B cell (primary cell): ENCODE measurements around the gene CYTH2. TPM values are rescaled to one million over a fixed set of nuclear protein-coding genes. Genes with fewer than 3 reads are reported as not detected.

ENCODE experiments used
- ATAC-seq: fragments of 200-7000 bp; cut with Tn5 transposase; one replicate; pipeline ENCODE4 v1.10.0; 2021; ENCODE audit warnings: low read depth, mild to moderate bottlenecking, moderate number of reproducible peaks, moderate library complexity
- CTCF ChIA-PET: fragments of 350-600 bp; sonication (Branson Sonifier 250); formaldehyde crosslinking; loops from one replicate; lab custom pipeline; 2021; ENCODE audit warnings: antibody characterized with exemption, inconsistent platforms; lab: Charles Lee
- POLR2A ChIA-PET: fragments of 350-600 bp; sonication (Branson Sonifier 250); formaldehyde crosslinking; loops from one replicate; lab custom pipeline; 2021; ENCODE audit warnings: antibody characterized with exemption; lab: Charles Lee
- DNase-seq: peaks from one replicate; pipeline ENCODE4 v3.0.0; 2013
- H2AFZ ChIP-seq: 2 replicates; pipeline ENCODE4 v1.6.1; 2012; ENCODE audit warnings: mild to moderate bottlenecking, low read depth, low read length; ENCODE audit not compliant: insufficient read depth, poor library complexity, severe bottlenecking
- H3K27ac ChIP-seq, 2 donors: 1 replicate in 1 of 2; 2 replicates in 1 of 2; pipeline ENCODE4 v1.5.1; 2012 to 2013; ENCODE audit warnings: low read length in 2 of 2, mild to moderate bottlenecking in 2 of 2, moderate library complexity in 1 of 2
- H3K27me3 ChIP-seq, 4 experiments: fragments of 200-600 bp in 1 of 4; sonication (generic) in 1 of 4; replicated peaks in 1 of 4; 1 replicate in 2 of 4; 2 replicates in 2 of 4; pipeline versions ENCODE4 v1.6.1 to v1.7.0; 2013 to 2016; ENCODE audit warnings: low read length in 3 of 4, mild to moderate bottlenecking in 2 of 4, mixed read lengths in 1 of 4, moderate library complexity in 1 of 4; ENCODE audit not compliant: insufficient read depth in 4 of 4, control insufficient read depth in 3 of 4; ENCODE audit errors: control extremely low read depth in 1 of 4
- H3K36me3 ChIP-seq, 2 experiments: replicated peaks in 1 of 2; 1 replicate in 1 of 2; 2 replicates in 1 of 2; pipeline versions ENCODE4 v1.6.1 to v1.7.1; 2013; ENCODE audit warnings: low read length in 1 of 2; ENCODE audit not compliant: insufficient read depth in 2 of 2, control insufficient read depth in 1 of 2; ENCODE audit errors: control extremely low read depth in 1 of 2, extremely low read depth in 1 of 2
- H3K4me1 ChIP-seq, 2 donors: fragments of 200-600 bp in 1 of 2; sonication (generic) in 1 of 2; 1 replicate in 1 of 2; 2 replicates in 1 of 2; pipeline versions ENCODE4 v1.5.1 to v1.6.1; 2013 to 2017; ENCODE audit warnings: low read length in 2 of 2; ENCODE audit not compliant: control insufficient read depth in 2 of 2, insufficient read depth in 2 of 2
- H3K4me2 ChIP-seq: replicated peaks from 2 replicates; pipeline ENCODE3; 2012; ENCODE audit warnings: mild to moderate bottlenecking, low read depth, low read length; ENCODE audit not compliant: poor library complexity, severe bottlenecking
- H3K4me3 ChIP-seq, 5 experiments: fragments of 200-600 bp in 1 of 5; sonication (generic) in 1 of 5; 1 replicate in 3 of 5; 2 replicates in 2 of 5; pipeline versions ENCODE4 v1.5.1 to v1.7.0; 2011 to 2016; ENCODE audit warnings: low read length in 4 of 5, mild to moderate bottlenecking in 4 of 5, low read depth in 2 of 5, control low read depth in 1 of 5, moderate library complexity in 1 of 5; ENCODE audit not compliant: insufficient read depth in 1 of 5; ENCODE audit errors: control extremely low read depth in 1 of 5, extremely low read depth in 1 of 5
- H3K79me2 ChIP-seq: fragments of 200-600 bp; sonication (generic); one replicate; pipeline ENCODE4 v1.6.0; 2016; ENCODE audit warnings: low read length; ENCODE audit not compliant: control insufficient read depth, insufficient read depth
- H3K9ac ChIP-seq: fragments of 200-600 bp; sonication (generic); 2 replicates; pipeline ENCODE4 v1.6.1; 2017; ENCODE audit warnings: mild to moderate bottlenecking, low read length, moderate library complexity
- H3K9me3 ChIP-seq, 3 donors: one replicate each; pipeline versions ENCODE4 v1.6.1 to v1.7.1; 2013; ENCODE audit warnings: low read length in 2 of 3; ENCODE audit not compliant: control insufficient read depth in 2 of 3, insufficient read depth in 1 of 3; ENCODE audit errors: control extremely low read depth in 1 of 3
- H4K20me1 ChIP-seq: 2 replicates; pipeline ENCODE4 v1.6.0; 2012; ENCODE audit warnings: mild to moderate bottlenecking, low read length; ENCODE audit not compliant: insufficient read depth, control insufficient read depth, poor library complexity, severe bottlenecking
- H3K27ac Mint-ChIP-seq: one replicate; pipeline ENCODE4 v1.8.0; 2021; ENCODE audit warnings: mixed read lengths
- H3K27me3 Mint-ChIP-seq: one replicate; pipeline ENCODE4 v1.8.0; 2021; ENCODE audit warnings: mixed read lengths
- H3K4me1 Mint-ChIP-seq: one replicate; pipeline ENCODE4 v1.8.0; 2021; ENCODE audit warnings: mixed read lengths
- H3K4me3 Mint-ChIP-seq: one replicate; pipeline ENCODE4 v1.8.0; 2021; ENCODE audit warnings: mixed read lengths
- H3K9me3 Mint-ChIP-seq: one replicate; pipeline ENCODE4 v1.8.0; 2022; ENCODE audit warnings: mixed read lengths; ENCODE audit not compliant: insufficient read depth
- EZH2 ChIP-seq: IDR thresholded peaks from 2 replicates; pipeline ENCODE4 v1.6.1; 2012; ENCODE audit warnings: borderline replicate concordance, low read depth, mild to moderate bottlenecking, moderate library complexity, low read length; ENCODE audit not compliant: insufficient read depth, poor library complexity, severe bottlenecking
- WGBS: methylation state at CpG from one replicate; pipeline ENCODE4 v1.1.5; 2013; ENCODE audit warnings: missing lambda C conversion rate; ENCODE audit not compliant: insufficient coverage; 5-methylcytosine and 5-hydroxymethylcytosine counted together
- intact Hi-C: fragments of 100-400 bp; cut with micrococcal nuclease; formaldehyde crosslinking; loops from one replicate; pipeline ENCODE4 v1.10.0; 2022
- polyA plus RNA-seq: library from polyadenylated mRNA; depleted of rRNA; stranded (reverse); fragments of >200 nt; gene quantifications from 2 replicates; pipeline ENCODE4 v1.2.3, GENCODE V29; 2012
- total RNA-seq, 2 donors: library from RNA; stranded (reverse); fragments of 120-200 nt in 1 of 2; gene quantifications; 1 replicate in 1 of 2; 2 replicates in 1 of 2; pipeline versions ENCODE4 v1.2.3 to v1.2.4, GENCODE V29; 2013 to 2022
- TF ChIP-seq, protein P1 (sequence below): fragments of 200-600 bp; IDR thresholded peaks from one replicate; pipeline ENCODE4 v1.8.0; 2022; ENCODE audit warnings: antibody characterized with exemption, mild to moderate bottlenecking

CYTH2 gene
- total and polyA plus RNA-seq, 2 donors (not counting 1 experiment from before 2014, with no cell fraction given): 40.7 to 56.0 TPM

DNA sequence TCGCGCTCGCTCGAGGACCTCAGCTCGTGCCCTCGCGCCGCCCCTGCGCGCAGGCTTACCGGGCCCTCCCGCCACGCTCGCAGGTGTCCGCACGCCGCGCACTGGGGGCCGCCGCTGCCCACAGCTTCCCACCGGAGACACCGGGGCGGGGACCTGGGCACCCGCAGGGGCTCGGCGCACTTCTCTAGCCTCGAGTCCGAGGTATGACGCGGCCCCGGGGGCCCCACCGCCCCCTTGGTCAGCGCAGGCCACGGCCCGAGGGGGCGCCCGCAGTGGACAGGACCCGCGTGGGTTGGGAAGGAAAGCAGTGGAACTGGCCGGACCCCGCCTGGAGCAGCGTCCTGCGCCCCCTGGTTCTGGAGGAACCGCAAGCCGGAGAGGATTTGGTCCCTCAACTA is 25.4 kb upstream of the CYTH2 start:
- Mint-ChIP-seq H3K27me3 (peaks cover 22% of the 10 kb centered on the region), H3K4me3 (peak overlapping the region; percentile 97), H3K27ac (no peak overlapping the region), H3K9me3 (no peaks in the 10 kb centered on the region), H3K4me1 (peaks cover 39% of the 10 kb centered on the region)
- POLR2A ChIA-PET: interaction anchor here (0.5 kb wide), 2 partner anchors 13 to 1869 kb away, joined by 5 to 6 read pairs; no protein-coding TSS in a partner anchor
- TF ChIP-seq EZH2: peak; percentile 80
- TF ChIP-seq, protein P1, sequence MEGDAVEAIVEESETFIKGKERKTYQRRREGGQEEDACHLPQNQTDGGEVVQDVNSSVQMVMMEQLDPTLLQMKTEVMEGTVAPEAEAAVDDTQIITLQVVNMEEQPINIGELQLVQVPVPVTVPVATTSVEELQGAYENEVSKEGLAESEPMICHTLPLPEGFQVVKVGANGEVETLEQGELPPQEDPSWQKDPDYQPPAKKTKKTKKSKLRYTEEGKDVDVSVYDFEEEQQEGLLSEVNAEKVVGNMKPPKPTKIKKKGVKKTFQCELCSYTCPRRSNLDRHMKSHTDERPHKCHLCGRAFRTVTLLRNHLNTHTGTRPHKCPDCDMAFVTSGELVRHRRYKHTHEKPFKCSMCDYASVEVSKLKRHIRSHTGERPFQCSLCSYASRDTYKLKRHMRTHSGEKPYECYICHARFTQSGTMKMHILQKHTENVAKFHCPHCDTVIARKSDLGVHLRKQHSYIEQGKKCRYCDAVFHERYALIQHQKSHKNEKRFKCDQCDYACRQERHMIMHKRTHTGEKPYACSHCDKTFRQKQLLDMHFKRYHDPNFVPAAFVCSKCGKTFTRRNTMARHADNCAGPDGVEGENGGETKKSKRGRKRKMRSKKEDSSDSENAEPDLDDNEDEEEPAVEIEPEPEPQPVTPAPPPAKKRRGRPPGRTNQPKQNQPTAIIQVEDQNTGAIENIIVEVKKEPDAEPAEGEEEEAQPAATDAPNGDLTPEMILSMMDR: no peak
- H3K27ac ChIP-seq: no peak overlapping the region
- WGBS: 6% methylated on average over 44 of the region's 45 CpGs
- H3K4me1 ChIP-seq: peaks cover 22 to 27% of the 10 kb centered on the region in 2 donors
- H3K4me3 ChIP-seq: peak overlapping the region in 4 of 5 experiments; percentile 14 to 96 (median 60)
- CTCF ChIA-PET: no interaction called here
- peak overlapping the region; percentile 95 for H3K9ac ChIP-seq
- H3K9me3 ChIP-seq: peaks cover 0 to 21% (median 0%) of the 10 kb centered on the region in 3 donors
- intact Hi-C loops: no loop called here
- no peaks in the 10 kb centered on the region for H4K20me1 ChIP-seq
- peak; percentile 53 for DNase-seq
- H2AFZ ChIP-seq: peak overlapping the region; percentile 98
- peaks cover 0 to 32% (median 11%) of the 10 kb centered on the region in 4 experiments for H3K27me3 ChIP-seq
- H3K36me3 ChIP-seq: peaks cover 0 to 17% of the 10 kb centered on the region in 2 experiments
- peak overlapping the region; percentile 78 for H3K4me2 ChIP-seq
- H3K79me2 ChIP-seq: peaks cover 20% of the 10 kb centered on the region
- ATAC-seq: no peak

DNA sequence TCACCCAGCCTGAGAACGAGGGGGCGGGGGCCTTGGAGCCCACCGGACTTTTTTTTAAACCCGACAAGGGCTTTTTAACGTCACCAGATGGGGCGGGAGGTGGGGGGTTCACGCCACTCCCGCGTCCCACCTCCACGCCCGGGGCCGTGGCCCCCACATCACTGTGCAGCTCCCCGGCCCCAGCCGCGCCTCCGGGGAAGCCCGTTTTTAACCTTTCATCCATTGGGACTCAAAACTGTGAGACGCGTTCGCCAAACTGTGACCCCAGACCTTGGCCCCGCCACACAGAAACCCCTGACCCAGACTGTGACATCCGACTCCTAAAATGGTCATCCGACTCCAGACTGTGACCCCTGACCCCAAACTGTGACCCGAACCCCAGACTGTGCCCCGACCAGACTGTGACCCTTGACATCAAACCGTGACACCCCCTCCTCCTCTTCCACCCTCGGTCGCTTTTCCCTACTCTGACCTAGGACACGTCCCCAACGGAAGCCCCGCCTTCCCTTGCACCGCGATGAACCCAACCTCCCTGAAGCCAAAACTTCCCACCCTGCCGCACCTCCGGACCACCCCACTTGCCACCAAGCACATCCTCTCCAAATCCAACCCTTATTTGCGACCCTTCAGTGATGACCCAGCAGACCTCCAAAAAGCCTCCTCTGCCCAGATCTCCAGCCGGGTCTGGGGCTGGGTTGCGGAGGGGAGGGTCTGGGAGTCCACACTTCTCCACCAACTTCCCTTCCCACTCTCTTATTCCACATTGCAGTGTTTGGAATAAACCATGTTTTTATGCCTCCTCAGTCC is 24.8 kb upstream of the CYTH2 start:
- TF ChIP-seq, protein P1: no peak
- TF ChIP-seq EZH2: peak; percentile 51
- peaks cover 0 to 21% (median 0%) of the 10 kb centered on the region in 3 donors for H3K9me3 ChIP-seq
- H4K20me1 ChIP-seq: no peaks in the 10 kb centered on the region
- intact Hi-C loops: no loop called here
- Mint-ChIP-seq H3K27me3 (peaks cover 22% of the 10 kb centered on the region), H3K4me3 (peak overlapping the region; percentile 97), H3K4me1 (peaks cover 40% of the 10 kb centered on the region), H3K27ac (peak overlapping the region; percentile 67), H3K9me3 (no peaks in the 10 kb centered on the region)
- H3K27ac ChIP-seq: no peak overlapping the region
- ATAC-seq (no peak), DNase-seq (peak; percentile 36)
- peak overlapping the region; percentile 78 for H3K4me2 ChIP-seq
- H2AFZ ChIP-seq: peak overlapping the region; percentile 98
- ChIA-PET POLR2A (no interaction called here), CTCF (interaction anchor here (1.5 to 2.1 kb wide), 2 partner anchors 49 to 51 kb away, joined by 4 to 5 read pairs; partner anchors contain the start of gene GRIN2D)
- peak overlapping the region; percentile 95 for H3K9ac ChIP-seq
- peaks cover 20% of the 10 kb centered on the region for H3K79me2 ChIP-seq
- peak overlapping the region in 4 of 5 experiments; percentile 14 to 96 (median 60) for H3K4me3 ChIP-seq
- peaks cover 22 to 27% of the 10 kb centered on the region in 2 donors for H3K4me1 ChIP-seq
- 18% methylated on average over 37 of the region's 38 CpGs for WGBS
- peaks cover 0 to 32% (median 11%) of the 10 kb centered on the region in 4 experiments for H3K27me3 ChIP-seq
- H3K36me3 ChIP-seq: peaks cover 0 to 21% of the 10 kb centered on the region in 2 experiments
